ENCODE data around the gene CNTNAP5. TPM values are rescaled to one million over a fixed set of nuclear protein-coding genes. Genes with fewer than 3 reads are reported as not detected.

The CNTNAP5 gene
- total RNA-seq, 4 donors from 2014 or later, result not detected

- 87% methylated on average over 3 of the region's 3 CpGs for WGBS
- H3K27ac ChIP-seq, result no peak overlapping the region
- H3K4me3 ChIP-seq, result no peak overlapping the region
- no peaks in the 10 kb centered on the region for H3K36me3 ChIP-seq
- no peaks in the 10 kb centered on the region for H3K9me3 ChIP-seq
- no peaks in the 10 kb centered on the region for H3K4me1 ChIP-seq
- no peaks in the 10 kb centered on the region for H3K27me3 ChIP-seq
- TF ChIP-seq POLR2A (IDR thresholded peaks at IDR 0.05) (no peak), EP300 (IDR thresholded peaks at IDR 0.05) (no peak), POLR2AphosphoS5 (IDR thresholded peaks at IDR 0.05) (no peak), CTCF (IDR thresholded peaks at IDR 0.05) (no peak)
- DNase-seq (ENCODE audit: low spot score in 2 of 2), result no peak
Measured at GRCh38 chr2:124753842-124754241, 728.8 kb downstream of the CNTNAP5 start.

GRCh38 chr2:124755386-124755785, 730.3 kb downstream of the CNTNAP5 start:
- WGBS, result 53% methylated on average over 1 of the region's 1 CpG
- H3K27ac ChIP-seq, result no peak overlapping the region
- no peaks in the 10 kb centered on the region for H3K27me3 ChIP-seq
- no peak overlapping the region for H3K4me3 ChIP-seq
- TF ChIP-seq POLR2A (IDR thresholded peaks at IDR 0.05), result no peak
- TF ChIP-seq EP300 (IDR thresholded peaks at IDR 0.05), result no peak
- no peak for TF ChIP-seq POLR2AphosphoS5 (IDR thresholded peaks at IDR 0.05)
- TF ChIP-seq CTCF (IDR thresholded peaks at IDR 0.05), result no peak
- H3K36me3 ChIP-seq, result no peaks in the 10 kb centered on the region
- no peak for DNase-seq (ENCODE audit: low spot score in 2 of 2)
- no peaks in the 10 kb centered on the region for H3K4me1 ChIP-seq
- H3K9me3 ChIP-seq, result no peaks in the 10 kb centered on the region

GRCh38 chr2:124756048-124756447, 731.0 kb downstream of the CNTNAP5 start:
- Histone ChIP-seq H3K27ac (no peak overlapping the region), H3K4me1 (no peaks in the 10 kb centered on the region), H3K27me3 (no peaks in the 10 kb centered on the region), H3K36me3 (no peaks in the 10 kb centered on the region), H3K4me3 (no peak overlapping the region), H3K9me3 (no peaks in the 10 kb centered on the region)
- TF ChIP-seq POLR2AphosphoS5 (IDR thresholded peaks at IDR 0.05) (no peak), POLR2A (IDR thresholded peaks at IDR 0.05) (no peak), CTCF (IDR thresholded peaks at IDR 0.05) (no peak), EP300 (IDR thresholded peaks at IDR 0.05) (no peak)
- WGBS, result 67% methylated on average over 4 of the region's 4 CpGs
- no peak for DNase-seq (ENCODE audit: low spot score in 2 of 2)

- Histone ChIP-seq H3K9me3 (no peaks in the 10 kb centered on the region), H3K4me1 (no peaks in the 10 kb centered on the region), H3K27ac (no peak overlapping the region), H3K27me3 (no peaks in the 10 kb centered on the region), H3K36me3 (no peaks in the 10 kb centered on the region), H3K4me3 (no peak overlapping the region)
- DNase-seq (ENCODE audit: low spot score in 2 of 2), result no peak
- 55% methylated on average over 1 of the region's 1 CpG for WGBS
- TF ChIP-seq POLR2A (IDR thresholded peaks at IDR 0.05) (no peak), POLR2AphosphoS5 (IDR thresholded peaks at IDR 0.05) (no peak), EP300 (IDR thresholded peaks at IDR 0.05) (no peak), CTCF (IDR thresholded peaks at IDR 0.05) (no peak)
Measured at GRCh38 chr2:124762388-124762787, 737.3 kb downstream of the CNTNAP5 start.

GRCh38 chr2:124763611-124764010, 738.5 kb downstream of the CNTNAP5 start:
- H3K27me3 ChIP-seq, result no peaks in the 10 kb centered on the region
- WGBS, result 88% methylated on average over 9 of the region's 9 CpGs
- no peaks in the 10 kb centered on the region for H3K9me3 ChIP-seq
- H3K27ac ChIP-seq, result no peak overlapping the region
- DNase-seq (ENCODE audit: low spot score in 2 of 2), result no peak
- H3K4me3 ChIP-seq, result no peak overlapping the region
- H3K36me3 ChIP-seq, result no peaks in the 10 kb centered on the region
- TF ChIP-seq POLR2AphosphoS5 (IDR thresholded peaks at IDR 0.05) (no peak), EP300 (IDR thresholded peaks at IDR 0.05) (no peak), CTCF (IDR thresholded peaks at IDR 0.05) (no peak), POLR2A (IDR thresholded peaks at IDR 0.05) (no peak)
- H3K4me1 ChIP-seq, result no peaks in the 10 kb centered on the region
